AG10803 (cell line): ENCODE measurements around the gene ASNSD1.

ENCODE experiments used
- DNase-seq: peaks from one replicate; pipeline ENCODE4 v3.0.0; 2010; ENCODE audit warnings: low read depth
- H3K4me3 ChIP-seq: 2 replicates; pipeline ENCODE4 v1.5.1; 2011; ENCODE audit warnings: mild to moderate bottlenecking, low read length, control low read depth
- CTCF ChIP-seq: conservative IDR thresholded peaks from 2 replicates; pipeline ENCODE4 v1.5.1; 2011; ENCODE audit warnings: mild to moderate bottlenecking, low read length, control low read depth, inconsistent platforms

Gene ASNSD1

GRCh38 chr2:189674374-189675112 is 13.3 kb downstream of the ASNSD1 start, which contains the start of gene ANKAR:
Gene ANKAR, plus strand, starts transcription at chr2:189674670. Its CDS starts 1,821 bp downstream, at chr2:189676491.
- TF ChIP-seq CTCF, result peak; percentile 56
- peak; percentile 93 for DNase-seq
- H3K4me3 ChIP-seq, result peak within 1 kb of the TSS; percentile 89

- no peak for TF ChIP-seq CTCF
- H3K4me3 ChIP-seq, result no peak overlapping the region
- DNase-seq, result peak; percentile 52
Measured at GRCh38 chr2:189676471-189676870, 15.2 kb downstream of the ASNSD1 start.

GRCh38 chr2:189679226-189679625 is 18.0 kb downstream of the ASNSD1 start:
- TF ChIP-seq CTCF, result no peak
- no peak for DNase-seq

GRCh38 chr2:189681203-189681602 is 19.9 kb downstream of the ASNSD1 start:
- no peak for DNase-seq
- no peak overlapping the region for H3K4me3 ChIP-seq
- TF ChIP-seq CTCF, result no peak

More at GRCh38 chr2:189679226-189679625, 18.0 kb downstream of the ASNSD1 start:
- no peak overlapping the region for H3K4me3 ChIP-seq

GRCh38 chr2:189681903-189682302 is 20.6 kb downstream of the ASNSD1 start:
- H3K4me3 ChIP-seq, result no peak overlapping the region
- no peak for TF ChIP-seq CTCF
- no peak for DNase-seq

- no peak overlapping the region for H3K4me3 ChIP-seq
- no peak for TF ChIP-seq CTCF
- no peak for DNase-seq
Measured at GRCh38 chr2:189683348-189683747, 22.1 kb downstream of the ASNSD1 start.

- TF ChIP-seq CTCF, result no peak
- no peak for DNase-seq
Measured at GRCh38 chr2:189684811-189685210, 23.6 kb downstream of the ASNSD1 start.

More at GRCh38 chr2:189684811-189685210, 23.6 kb downstream of the ASNSD1 start:
- no peak overlapping the region for H3K4me3 ChIP-seq
